A549 (cell line): Measurements from ENCODE around the gene PPARA. TPM values are rescaled to one million over a fixed set of nuclear protein-coding genes. Genes with fewer than 3 reads are reported as not detected.

Experiments
- ATAC-seq, 2 experiments: fragments of 200-7000 bp in 1 of 2; fragments of >200 bp in 1 of 2; cut with Nextera tagmentation in 1 of 2; cut with Tn5 transposase in 1 of 2; 3 replicates each; pipeline versions ENCODE4 v1.8.0 to v1.9.1; 2018 to 2020; ENCODE audit warnings: mild to moderate bottlenecking in 1 of 2, moderate library complexity in 1 of 2
- CTCF ChIA-PET: fragments of 300-600 bp; sonication (Branson Sonifier 250); formaldehyde crosslinking; extraction: SDS; loops from one replicate; lab custom pipeline; 2021; ENCODE audit warnings: antibody characterized with exemption, inconsistent platforms; lab: Yijun Ruan, JAX
- POLR2A ChIA-PET: fragments of 350-600 bp; formaldehyde crosslinking; extraction: SDS; loops from one replicate; lab custom pipeline; 2021; ENCODE audit warnings: antibody characterized with exemption, inconsistent platforms; lab: Yijun Ruan, JAX
- DNase-seq, 2 experiments: peaks; one replicate each; pipeline versions ENCODE4 v3.0.0 to v3.0.0-alpha.2; 2011 to 2016; ENCODE audit warnings: low read depth in 1 of 2, low spot score in 1 of 2
- FAIRE-seq: peaks from 2 replicates; lab custom pipeline; 2011; peaks lifted over from hg19 to GRCh38; lab: Jason Lieb, UNC
- H3K27ac ChIP-seq, 2 experiments: fragments of >200 bp; sonication (Bioruptor Twin); formaldehyde crosslinking; 3 replicates each; pipeline ENCODE4 v1.5.1; 2016 to 2017
- H3K4me1 ChIP-seq: fragments of >200 bp; sonication (Bioruptor Twin); formaldehyde crosslinking; 3 replicates; pipeline ENCODE4 v1.6.1; 2016
- H3K4me2 ChIP-seq: fragments of >200 bp; sonication (Bioruptor Twin); formaldehyde crosslinking; 3 replicates; pipeline ENCODE4 v1.6.1; 2016
- H3K4me3 ChIP-seq: fragments of >200 bp; sonication (Bioruptor Twin); formaldehyde crosslinking; 3 replicates; pipeline ENCODE4 v1.5.1; 2016
- H3K9me3 ChIP-seq: fragments of >200 bp; sonication (Bioruptor Twin); formaldehyde crosslinking; 3 replicates; pipeline ENCODE4 v1.6.1; 2016
- BHLHE40 ChIP-seq: IDR thresholded peaks from 2 replicates; pipeline ENCODE4 v1.6.1; 2012; ENCODE audit warnings: low read depth, low read length, inconsistent platforms
- CTCF ChIP-seq: fragments of >200 bp; sonication (Bioruptor Twin); formaldehyde crosslinking; IDR thresholded peaks from 3 replicates; pipeline ENCODE4 v1.5.1; 2016
- EHF ChIP-seq: fragments of 250-450 bp; sonication (Bioruptor Pico); IDR thresholded peaks from 2 replicates; pipeline ENCODE4 v1.5.0; 2020; ENCODE audit warnings: mild to moderate bottlenecking
- FOSB ChIP-seq: fragments of 250-450 bp; sonication (Bioruptor Pico); IDR thresholded peaks from 2 replicates; pipeline ENCODE4 v1.5.0; 2020; ENCODE audit warnings: mild to moderate bottlenecking, moderate library complexity
- GATA3 ChIP-seq: IDR thresholded peaks from 2 replicates; pipeline ENCODE4 v1.6.1; 2012; ENCODE audit warnings: borderline replicate concordance
- JUN ChIP-seq, 2 experiments: fragments of >200 bp; sonication (Bioruptor Twin); formaldehyde crosslinking; IDR thresholded peaks; 2 replicates in 1 of 2; 3 replicates in 1 of 2; pipeline ENCODE4 v1.6.1; 2016 to 2017
- KDM1A ChIP-seq: fragments of 200-600 bp; sonication (generic); IDR thresholded peaks from 2 replicates; pipeline ENCODE4 v1.6.1; 2016; ENCODE audit warnings: low read depth, mild to moderate bottlenecking
- MAZ ChIP-seq: fragments of 150-350 bp; IDR thresholded peaks from 2 replicates; pipeline ENCODE4 v1.6.1; 2014; ENCODE audit warnings: antibody characterized with exemption, low read depth, low read length, borderline replicate concordance
- MYC ChIP-seq: IDR thresholded peaks from 2 replicates; pipeline ENCODE4 v1.6.1; 2012; ENCODE audit warnings: mild to moderate bottlenecking, inconsistent platforms, low read length, improper control_type of control experiment, borderline replicate concordance
- RAD21 ChIP-seq, 2 experiments: fragments of >200 bp in 1 of 2; sonication (Bioruptor Twin) in 1 of 2; formaldehyde crosslinking in 1 of 2; IDR thresholded peaks in 1 of 2; conservative IDR thresholded peaks in 1 of 2; 2 replicates in 1 of 2; 3 replicates in 1 of 2; pipeline ENCODE4 v1.6.1; 2012 to 2018; ENCODE audit warnings: inconsistent platforms in 1 of 2
- RFX5 ChIP-seq: fragments of 450-650 bp; IDR thresholded peaks from 2 replicates; pipeline ENCODE4 v1.7.1; 2014; ENCODE audit warnings: antibody characterized with exemption, mild to moderate bottlenecking, moderate library complexity
- SMC3 ChIP-seq: fragments of >200 bp; sonication (Bioruptor Twin); formaldehyde crosslinking; IDR thresholded peaks from 3 replicates; pipeline ENCODE4 v1.6.1; 2018; ENCODE audit warnings: inconsistent platforms
- ZFP36 ChIP-seq: fragments of 450-650 bp; IDR thresholded peaks from 2 replicates; pipeline ENCODE4 v1.6.1; 2014; ENCODE audit warnings: borderline replicate concordance; ENCODE audit not compliant: partially characterized antibody
- WGBS: methylation state at CpG from one replicate; pipeline ENCODE4 v1.1.6; 2017; ENCODE audit errors: missing lambda C conversion rate; 5-methylcytosine and 5-hydroxymethylcytosine counted together
- polyA plus RNA-seq, 4 experiments: library from polyadenylated mRNA; depleted of rRNA in 3 of 4; stranded (reverse); fragments of >200 nt; fragmentation: RNase III in 1 of 4; extraction: RNeasy Plus Mini Kit Qiagen cat#74134 plus additional on column Dnase treatment in 1 of 4; gene quantifications; 2 replicates in 3 of 4; 3 replicates in 1 of 4; pipeline ENCODE4 v1.2.3, GENCODE V29; 2011 to 2017
- TF ChIP-seq, protein P1 (sequence below): IDR thresholded peaks from 2 replicates; pipeline ENCODE4 v1.6.1; 2012
- TF ChIP-seq, protein P2 (sequence below): fragments of 200-600 bp; sonication (generic); IDR thresholded peaks from 2 replicates; pipeline ENCODE4 v1.6.1; 2016; ENCODE audit warnings: antibody characterized with exemption, mild to moderate bottlenecking, moderate library complexity

PPARA gene
- polyA plus RNA-seq, 2 of the 4 experiments (the other 2 are of a cell fraction), result 2.6 to 2.8 TPM

DNA sequence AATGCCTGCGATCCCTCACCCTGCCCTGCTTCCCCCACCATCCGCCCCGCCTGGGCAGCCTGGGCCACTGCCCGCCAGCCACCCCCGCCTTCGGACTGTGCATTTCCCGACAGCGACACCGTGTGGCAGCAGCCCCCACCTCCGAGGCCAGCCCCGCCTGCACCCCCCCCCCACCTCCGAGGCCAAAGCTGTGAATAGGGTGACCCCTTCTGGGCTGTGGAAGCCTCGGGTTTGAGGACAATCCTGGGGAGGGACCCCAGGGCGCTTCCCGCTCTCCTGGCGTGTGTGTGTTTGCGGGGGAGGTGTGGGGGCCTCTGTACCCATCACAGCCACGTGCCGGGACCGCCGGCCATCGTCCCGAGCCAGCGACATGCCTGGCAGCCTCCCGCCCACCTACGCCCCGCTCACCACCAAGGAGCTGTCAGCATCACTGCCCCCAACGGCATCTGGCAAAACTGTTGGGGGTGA, 33.8 kb upstream of the PPARA start:
- POLR2A ChIA-PET, result interaction anchor here (0.5 kb wide), 1 partner anchor 83 kb away, joined by 3 read pairs; no protein-coding TSS in a partner anchor
- DNase-seq (peak; percentile 80 to 85), ATAC-seq (peak; percentile 46 to 77), FAIRE-seq (no peak)
- Histone ChIP-seq H3K9me3 (no peaks in the 10 kb centered on the region), H3K4me2 (peak overlapping the region; percentile 27; the same call in 1 of the 3 replicates), H3K27ac (peak overlapping the region; percentile 60 to 62; a peak in 5 of 6 replicates), H3K4me3 (no peak overlapping the region), H3K4me1 (peaks cover 53% of the 10 kb centered on the region)
- TF ChIP-seq MAZ, result peak; percentile 99
- TF ChIP-seq RAD21 (conservative IDR thresholded peaks at IDR 0.05 in 1 of 2, IDR thresholded peaks at IDR 0.05 in 1 of 2), result peak; percentile 80 to 89
- no peak for TF ChIP-seq BHLHE40
- TF ChIP-seq CTCF, result peak; percentile 78
- peak; percentile 90 for TF ChIP-seq SMC3
- TF ChIP-seq GATA3, result 0 out of 2 replicates have a peak, but pooled peaks have one; percentile 16
- TF ChIP-seq FOSB (CRISPR knock-in tag), result no peak
- TF ChIP-seq JUN (IDR thresholded peaks at IDR 0.05), result peak in 1 of 2 experiments; percentile 30; a peak in 1 of 5 replicates
- CTCF ChIA-PET, result interaction anchor here (0.6 to 10.7 kb wide), 31 partner anchors 8 to 538 kb away, joined by 3 to 272 read pairs (median 5); no protein-coding TSS in a partner anchor
- 58% methylated on average over 12 of the region's 28 CpGs for WGBS

DNA sequence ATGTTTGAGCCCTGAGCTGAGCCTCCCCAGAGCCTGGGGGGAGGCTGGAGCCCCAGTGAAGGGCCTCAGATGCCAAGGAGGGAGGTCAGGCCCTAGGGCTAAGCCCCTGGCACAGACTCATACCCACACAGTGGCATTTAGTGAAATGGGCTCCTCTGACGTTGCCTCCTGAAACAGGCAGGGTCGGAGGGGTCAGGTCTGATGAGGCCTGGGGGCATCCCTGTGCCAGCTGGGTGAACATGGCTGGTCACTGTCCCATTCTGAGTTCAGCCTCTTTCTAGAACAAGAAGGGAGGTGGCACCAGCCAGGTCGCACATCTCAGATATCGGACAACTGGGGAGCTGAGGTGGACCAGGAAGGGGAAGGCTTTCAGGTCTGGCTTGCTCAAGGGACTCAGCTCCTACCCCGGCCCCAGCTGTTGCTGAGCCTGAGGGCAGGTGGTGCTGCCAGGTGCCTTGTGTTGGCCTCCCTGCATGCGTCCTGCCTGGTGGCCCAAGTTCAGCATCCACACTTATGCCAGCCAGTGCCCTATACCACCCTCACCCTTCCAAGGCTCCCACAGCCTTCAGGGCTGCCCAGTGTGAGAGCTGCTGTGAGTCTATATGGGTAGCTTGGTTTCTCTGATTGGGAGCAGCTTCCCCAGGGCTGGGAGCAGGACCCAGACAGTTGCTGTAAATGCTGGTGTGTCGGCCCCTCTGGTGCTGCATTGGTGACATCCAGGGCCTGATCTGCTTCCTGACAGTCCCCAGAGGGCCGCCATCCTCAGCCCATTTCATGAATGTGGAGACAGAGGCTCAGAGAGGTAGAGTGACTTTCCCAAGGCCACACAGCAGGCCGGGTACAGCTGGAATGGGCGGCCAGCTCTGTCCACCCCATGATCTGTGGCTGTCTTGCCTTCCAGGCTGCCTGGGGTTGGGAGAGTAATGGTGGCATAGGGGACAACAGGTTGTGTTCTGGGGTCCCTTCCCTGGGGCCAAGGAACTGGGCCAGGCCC, 32.8 kb upstream of the PPARA start:
- TF ChIP-seq ZFP36 (peak; percentile 58), KDM1A (peak; percentile 46; the same call in 1 of the 2 replicates), RFX5 (no peak), MYC (no peak)
- TF ChIP-seq, protein P1, sequence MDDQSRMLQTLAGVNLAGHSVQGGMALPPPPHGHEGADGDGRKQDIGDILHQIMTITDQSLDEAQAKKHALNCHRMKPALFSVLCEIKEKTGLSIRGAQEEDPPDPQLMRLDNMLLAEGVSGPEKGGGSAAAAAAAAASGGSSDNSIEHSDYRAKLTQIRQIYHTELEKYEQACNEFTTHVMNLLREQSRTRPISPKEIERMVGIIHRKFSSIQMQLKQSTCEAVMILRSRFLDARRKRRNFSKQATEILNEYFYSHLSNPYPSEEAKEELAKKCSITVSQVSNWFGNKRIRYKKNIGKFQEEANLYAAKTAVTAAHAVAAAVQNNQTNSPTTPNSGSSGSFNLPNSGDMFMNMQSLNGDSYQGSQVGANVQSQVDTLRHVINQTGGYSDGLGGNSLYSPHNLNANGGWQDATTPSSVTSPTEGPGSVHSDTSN, result 0 out of 2 replicates have a peak, but pooled peaks have one; percentile 32
- Histone ChIP-seq H3K4me2 (no peak overlapping the region), H3K4me3 (no peak overlapping the region), H3K9me3 (no peaks in the 10 kb centered on the region), H3K4me1 (peaks cover 43% of the 10 kb centered on the region), H3K27ac (peak overlapping the region; percentile 40 to 61; a peak in 4 of 6 replicates)
- FAIRE-seq (no peak), DNase-seq (peak in 1 of 2 experiments; percentile 6), ATAC-seq (no peak)
- ChIA-PET POLR2A (no interaction called here), CTCF (interaction anchor here (0.8 to 10.7 kb wide), 30 partner anchors 7 to 539 kb away, joined by 3 to 272 read pairs (median 5); no protein-coding TSS in a partner anchor)
- 94% methylated on average over 6 of the region's 10 CpGs for WGBS

DNA sequence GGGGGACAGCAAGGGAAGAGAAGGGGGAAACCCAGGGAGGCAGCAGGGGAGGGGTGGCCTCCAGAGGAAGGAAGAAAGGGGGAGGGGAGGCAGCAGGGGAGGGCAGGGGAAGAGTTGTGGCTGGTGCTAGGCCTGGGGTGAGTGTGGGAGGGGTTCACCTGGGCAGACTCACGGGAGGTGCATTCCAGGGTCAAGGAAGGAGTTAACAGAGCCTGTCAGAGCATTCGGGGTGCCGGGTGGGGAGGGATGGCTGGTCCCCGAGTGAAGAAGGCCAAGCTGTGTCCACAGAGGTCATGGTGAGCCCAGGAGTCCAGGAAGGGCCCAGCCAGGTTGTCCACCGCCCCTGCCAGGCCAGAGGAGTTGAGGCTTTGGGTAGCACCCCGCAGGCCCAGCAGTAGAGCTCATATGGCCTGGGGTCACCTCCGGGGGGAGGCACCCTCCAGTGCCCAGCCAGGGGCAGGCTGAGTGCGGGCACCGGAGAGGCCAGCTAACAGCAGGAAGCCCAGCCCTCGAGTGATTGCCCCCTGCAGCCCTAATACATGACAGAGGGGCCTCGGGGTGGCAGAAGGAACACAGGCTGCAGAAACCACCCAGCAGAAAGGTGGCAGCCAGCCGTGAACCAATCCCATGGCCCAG, 31.1 kb upstream of the PPARA start:
- Histone ChIP-seq H3K27ac (peak overlapping the region in 1 of 2 experiments; percentile 37; a peak in 1 of 6 replicates), H3K9me3 (no peaks in the 10 kb centered on the region), H3K4me1 (peaks cover 30% of the 10 kb centered on the region), H3K4me2 (no peak overlapping the region), H3K4me3 (no peak overlapping the region)
- ChIA-PET CTCF (interaction anchor here (1.4 to 10.7 kb wide), 5 partner anchors 10 to 195 kb away, joined by 3 to 272 read pairs (median 108); no protein-coding TSS in a partner anchor), POLR2A (no interaction called here)
- FAIRE-seq (no peak), DNase-seq (peak in 1 of 2 experiments; percentile 12), ATAC-seq (no peak)
- TF ChIP-seq EHF (CRISPR knock-in tag), result no peak
- TF ChIP-seq, protein P2, sequence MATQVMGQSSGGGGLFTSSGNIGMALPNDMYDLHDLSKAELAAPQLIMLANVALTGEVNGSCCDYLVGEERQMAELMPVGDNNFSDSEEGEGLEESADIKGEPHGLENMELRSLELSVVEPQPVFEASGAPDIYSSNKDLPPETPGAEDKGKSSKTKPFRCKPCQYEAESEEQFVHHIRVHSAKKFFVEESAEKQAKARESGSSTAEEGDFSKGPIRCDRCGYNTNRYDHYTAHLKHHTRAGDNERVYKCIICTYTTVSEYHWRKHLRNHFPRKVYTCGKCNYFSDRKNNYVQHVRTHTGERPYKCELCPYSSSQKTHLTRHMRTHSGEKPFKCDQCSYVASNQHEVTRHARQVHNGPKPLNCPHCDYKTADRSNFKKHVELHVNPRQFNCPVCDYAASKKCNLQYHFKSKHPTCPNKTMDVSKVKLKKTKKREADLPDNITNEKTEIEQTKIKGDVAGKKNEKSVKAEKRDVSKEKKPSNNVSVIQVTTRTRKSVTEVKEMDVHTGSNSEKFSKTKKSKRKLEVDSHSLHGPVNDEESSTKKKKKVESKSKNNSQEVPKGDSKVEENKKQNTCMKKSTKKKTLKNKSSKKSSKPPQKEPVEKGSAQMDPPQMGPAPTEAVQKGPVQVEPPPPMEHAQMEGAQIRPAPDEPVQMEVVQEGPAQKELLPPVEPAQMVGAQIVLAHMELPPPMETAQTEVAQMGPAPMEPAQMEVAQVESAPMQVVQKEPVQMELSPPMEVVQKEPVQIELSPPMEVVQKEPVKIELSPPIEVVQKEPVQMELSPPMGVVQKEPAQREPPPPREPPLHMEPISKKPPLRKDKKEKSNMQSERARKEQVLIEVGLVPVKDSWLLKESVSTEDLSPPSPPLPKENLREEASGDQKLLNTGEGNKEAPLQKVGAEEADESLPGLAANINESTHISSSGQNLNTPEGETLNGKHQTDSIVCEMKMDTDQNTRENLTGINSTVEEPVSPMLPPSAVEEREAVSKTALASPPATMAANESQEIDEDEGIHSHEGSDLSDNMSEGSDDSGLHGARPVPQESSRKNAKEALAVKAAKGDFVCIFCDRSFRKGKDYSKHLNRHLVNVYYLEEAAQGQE, result no peak
- WGBS, result 71% methylated on average over 8 of the region's 12 CpGs
